ENCODE measurements around the gene LMO7.

The LMO7 gene

GRCh38 chr13:75635828-75636435 is at the start of gene LMO7:
Gene LMO7 (plus strand): TSS chr13:75636330. CDS start chr13:75636658, 328 bp downstream.
- DNase-seq (ENCODE audit: low spot score) = peak; percentile 95

GRCh38 chr13:75587679-75588078 is 48.5 kb upstream of the LMO7 start:
- DNase-seq (ENCODE audit: low spot score) = no peak

GRCh38 chr13:75596657-75597182 is 39.4 kb upstream of the LMO7 start:
- no peak for DNase-seq (ENCODE audit: low spot score)

GRCh38 chr13:75600371-75600770 is 35.8 kb upstream of the LMO7 start:
- no peak for DNase-seq (ENCODE audit: low spot score)

GRCh38 chr13:75603038-75603437 is 33.1 kb upstream of the LMO7 start:
- no peak for DNase-seq (ENCODE audit: low spot score)

GRCh38 chr13:75607447-75607846 is 28.7 kb upstream of the LMO7 start:
- no peak for DNase-seq (ENCODE audit: low spot score)

GRCh38 chr13:75610466-75610865 is 25.7 kb upstream of the LMO7 start:
- no peak for DNase-seq (ENCODE audit: low spot score)

GRCh38 chr13:75612354-75612753 is 23.8 kb upstream of the LMO7 start:
- no peak for DNase-seq (ENCODE audit: low spot score)

GRCh38 chr13:75617230-75617629 is 18.9 kb upstream of the LMO7 start:
- no peak for DNase-seq (ENCODE audit: low spot score)

GRCh38 chr13:75618308-75618707 is 17.8 kb upstream of the LMO7 start:
- DNase-seq (ENCODE audit: low spot score) = no peak

GRCh38 chr13:75620020-75620419 is 16.1 kb upstream of the LMO7 start:
- no peak for DNase-seq (ENCODE audit: low spot score)

GRCh38 chr13:75621147-75621546 is 15.0 kb upstream of the LMO7 start:
- DNase-seq (ENCODE audit: low spot score) = peak; percentile 62

- DNase-seq (ENCODE audit: low spot score) = no peak
Observed at GRCh38 chr13:75628801-75629200, 7.3 kb upstream of the LMO7 start.

- DNase-seq (ENCODE audit: low spot score) = peak; percentile 75
Observed at GRCh38 chr13:75633285-75633684, 2.8 kb upstream of the LMO7 start.

- DNase-seq (ENCODE audit: low spot score) = peak; percentile 29
Observed at GRCh38 chr13:75635101-75635827, 866 bp upstream of the LMO7 start.

- DNase-seq (ENCODE audit: low spot score) = peak; percentile 74
Observed at GRCh38 chr13:75636436-75637180, 478 bp downstream of the LMO7 start.

- DNase-seq (ENCODE audit: low spot score) = peak; percentile 35
Observed at GRCh38 chr13:75637181-75637750, 1.1 kb downstream of the LMO7 start.

- no peak for DNase-seq (ENCODE audit: low spot score)
Observed at GRCh38 chr13:75639454-75639853, 3.3 kb downstream of the LMO7 start.

- DNase-seq (ENCODE audit: low spot score) = no peak
Observed at GRCh38 chr13:75641026-75641425, 4.9 kb downstream of the LMO7 start.

- no peak for DNase-seq (ENCODE audit: low spot score)
Observed at GRCh38 chr13:75643182-75643581, 7.1 kb downstream of the LMO7 start.

GRCh38 chr13:75643693-75644092 is 7.6 kb downstream of the LMO7 start:
- DNase-seq (ENCODE audit: low spot score) = no peak

GRCh38 chr13:75645141-75645540 is 9.0 kb downstream of the LMO7 start:
- DNase-seq (ENCODE audit: low spot score) = no peak
